Ishikawa (cell line): ENCODE results near the gene EIF4B.
A peak's percentile ranks its signal among the peaks of the same experiment; 100 is the strongest.

Experiments used
- CEBPB ChIP-seq: IDR thresholded peaks from 2 replicates; pipeline ENCODE4 v1.6.1; 2012
- CREB1 ChIP-seq: IDR thresholded peaks from 2 replicates; pipeline ENCODE4 v1.6.1; 2012; ENCODE audit warnings: low read depth
- EGR1 ChIP-seq: IDR thresholded peaks from 2 replicates; pipeline ENCODE4 v1.6.1; 2012
- EP300 ChIP-seq: IDR thresholded peaks from 2 replicates; pipeline ENCODE4 v1.6.1; 2012; ENCODE audit warnings: borderline replicate concordance
- FOXM1 ChIP-seq: IDR thresholded peaks from 2 replicates; pipeline ENCODE4 v1.6.1; 2012; ENCODE audit warnings: low read depth, borderline replicate concordance
- MAX ChIP-seq: IDR thresholded peaks from 2 replicates; pipeline ENCODE4 v1.6.1; 2012
- NFIC ChIP-seq: IDR thresholded peaks from 2 replicates; pipeline ENCODE4 v1.6.1; 2012
- RAD21 ChIP-seq: IDR thresholded peaks from 2 replicates; pipeline ENCODE4 v1.6.1; 2012; ENCODE audit warnings: low read depth
- REST ChIP-seq: IDR thresholded peaks from 2 replicates; pipeline ENCODE4 v1.6.1; 2012; ENCODE audit warnings: low read depth, mild to moderate bottlenecking
- TAF1 ChIP-seq: IDR thresholded peaks from 2 replicates; pipeline ENCODE4 v1.6.1; 2012; ENCODE audit warnings: low read depth, mild to moderate bottlenecking
- TCF12 ChIP-seq: IDR thresholded peaks from 2 replicates; pipeline ENCODE4 v1.6.1; 2012; ENCODE audit warnings: low read depth
- TEAD4 ChIP-seq: IDR thresholded peaks from 2 replicates; pipeline ENCODE4 v1.6.1; 2012
- USF1 ChIP-seq: IDR thresholded peaks from 2 replicates; pipeline ENCODE4 v1.6.1; 2012
- YY1 ChIP-seq: IDR thresholded peaks from 2 replicates; pipeline ENCODE4 v1.6.1; 2012; ENCODE audit warnings: low read depth
- ZBTB7A ChIP-seq: IDR thresholded peaks from 2 replicates; pipeline ENCODE4 v1.6.1; 2012; ENCODE audit warnings: low read depth

EIF4B gene

GRCh38 chr12:53053218-53054111, 47.2 kb downstream of the EIF4B start:
- TF ChIP-seq CREB1 (no peak), TEAD4 (no peak), TCF12 (peak; percentile 34; the same call in 1 of the 2 replicates), YY1 (0 out of 2 replicates have a peak, but pooled peaks have one; percentile 33), ZBTB7A (no peak), EP300 (no peak), RAD21 (peak; percentile 50), REST (no peak), USF1 (peak; percentile 76), EGR1 (no peak), CEBPB (no peak), NFIC (no peak), TAF1 (no peak), MAX (no peak; the same call in 1 of the 2 replicates), FOXM1 (no peak)

- TF ChIP-seq USF1 = peak; percentile 57
- TF ChIP-seq YY1 = peak; percentile 70; the same call in 1 of the 2 replicates
- no peak for TF ChIP-seq EGR1
- peak; percentile 73 for TF ChIP-seq TAF1
- peak; percentile 71 for TF ChIP-seq TCF12
- peak; percentile 57; the same call in 1 of the 2 replicates for TF ChIP-seq CEBPB
- 0 out of 2 replicates have a peak, but pooled peaks have one; percentile 21 for TF ChIP-seq CREB1
- TF ChIP-seq TEAD4 = peak; percentile 39; the same call in 1 of the 2 replicates
- no peak for TF ChIP-seq RAD21
- peak; percentile 53 for TF ChIP-seq NFIC
- no peak for TF ChIP-seq EP300
- peak; percentile 98 for TF ChIP-seq MAX
- TF ChIP-seq REST = no peak
- no peak for TF ChIP-seq FOXM1
- no peak for TF ChIP-seq ZBTB7A
These were observed 48.0 kb downstream of the EIF4B start for GRCh38 chr12:53054112-53054878.

GRCh38 chr12:53055471-53056266, 49.4 kb downstream of the EIF4B start:
- TF ChIP-seq TEAD4 = no peak
- no peak for TF ChIP-seq ZBTB7A
- no peak for TF ChIP-seq EP300
- no peak for TF ChIP-seq YY1
- TF ChIP-seq CEBPB = no peak
- no peak for TF ChIP-seq CREB1
- no peak for TF ChIP-seq TCF12
- TF ChIP-seq NFIC = no peak
- no peak for TF ChIP-seq FOXM1
- TF ChIP-seq REST = no peak
- no peak for TF ChIP-seq TAF1
